Measurements from ENCODE around the gene EYS. TPM values are rescaled to one million over a fixed set of nuclear protein-coding genes. Genes with fewer than 3 reads are reported as not detected.

The EYS gene
- total RNA-seq, 1 experiment from 2014 or later = not detected

DNA sequence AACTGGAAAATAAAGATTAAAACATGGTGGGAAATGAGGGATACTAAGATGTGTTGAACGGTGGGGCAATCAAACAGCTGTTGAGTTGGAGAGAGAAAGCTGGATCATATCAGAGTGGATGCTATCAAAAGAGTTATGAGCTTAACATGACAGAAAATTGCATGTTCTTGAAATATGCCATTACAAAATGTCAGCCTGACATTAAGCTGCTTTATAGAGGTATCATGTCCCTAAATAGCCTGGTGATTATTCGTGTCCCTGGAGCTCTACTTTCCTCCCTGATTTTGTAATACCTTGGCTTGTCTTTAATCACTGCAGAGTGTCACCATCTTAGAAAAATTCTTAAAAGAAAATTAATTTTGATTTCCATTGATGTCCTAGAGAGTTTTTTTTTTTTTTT, 1848.3 kb downstream of the EYS start:
- Histone ChIP-seq H2BK12ac (ENCODE audit: insufficient read length, low read depth, low read length) (no peak overlapping the region), H3K27ac (ENCODE audit: insufficient read length, low read depth, low read length) (no peak overlapping the region), H2AFZ (ENCODE audit: low read length) (no peak overlapping the region), H3K18ac (ENCODE audit: insufficient read length, low read depth, low read length) (no peak overlapping the region), H3K4me2 (ENCODE audit: insufficient read depth, insufficient read length, low read length) (no peak overlapping the region), H4K91ac (ENCODE audit: insufficient read length, low read depth, low read length) (no peak overlapping the region), H3K79me1 (ENCODE audit: insufficient read depth, low read depth, low read length, poor library complexity, severe bottlenecking) (no peaks in the 10 kb centered on the region), H4K5ac (ENCODE audit: insufficient read length, low read depth, low read length) (no peak overlapping the region), H3K9ac (ENCODE audit: extremely low read depth, insufficient read length, low read length) (no peak overlapping the region), H3K4me1 (ENCODE audit: insufficient read depth, low read length) (no peaks in the 10 kb centered on the region), H3K27me3 (ENCODE audit: insufficient read depth, low read length) (no peaks in the 10 kb centered on the region), H3K14ac (ENCODE audit: insufficient read depth, low read length) (no peak overlapping the region), H2BK120ac (ENCODE audit: low read depth, low read length, poor library complexity, severe bottlenecking) (no peak overlapping the region), H4K20me1 (ENCODE audit: control insufficient read depth, insufficient read depth, insufficient read length) (no peaks in the 10 kb centered on the region), H3K9me3 (ENCODE audit: control insufficient read depth, low read depth, low read length) (no peaks in the 10 kb centered on the region), H3K79me2 (ENCODE audit: insufficient read depth, low read length) (no peaks in the 10 kb centered on the region), H4K8ac (replicated peaks; ENCODE audit: insufficient read length, low read depth, low read length) (no peak overlapping the region), H3K56ac (ENCODE audit: insufficient read length, low read depth, low read length) (no peak overlapping the region), H3K4ac (ENCODE audit: low read depth, low read length) (no peak overlapping the region), H3K23me2 (ENCODE audit: insufficient read length, low read depth, low read length, poor library complexity, severe bottlenecking) (no peaks in the 10 kb centered on the region), H2BK20ac (ENCODE audit: low read depth, low read length, poor library complexity, severe bottlenecking) (no peak overlapping the region), H2BK15ac (ENCODE audit: low read depth, low read length) (no peak overlapping the region), H2AK5ac (ENCODE audit: insufficient read length, low read length) (no peak overlapping the region), H2BK5ac (ENCODE audit: insufficient read length, low read length) (no peak overlapping the region), H3T11ph (ENCODE audit: low read length) (no peak overlapping the region), H3K23ac (ENCODE audit: insufficient read length, low read depth, low read length) (no peak overlapping the region)
- Mint-ChIP-seq H3K4me3 (no peak overlapping the region), H3K4me1 (no peaks in the 10 kb centered on the region), H3K27ac (no peak overlapping the region), H3K27me3 (ENCODE audit: low read depth) (peaks cover 2% of the 10 kb centered on the region; the same call in 1 of the 2 replicates), H3K36me3 (ENCODE audit: insufficient read depth in 1 of 3, low read depth in 3 of 3) (no peaks in the 10 kb centered on the region; a peak in 1 of 7 replicates), H3K9me3 (no peaks in the 10 kb centered on the region)
- no peak for DNase-seq
- WGBS (ENCODE audit: extremely low coverage, insufficient read length, low lambda C conversion rate) = no CpG with 5 or more reads among the region's 2 CpGs
- TF ChIP-seq, protein P1, sequence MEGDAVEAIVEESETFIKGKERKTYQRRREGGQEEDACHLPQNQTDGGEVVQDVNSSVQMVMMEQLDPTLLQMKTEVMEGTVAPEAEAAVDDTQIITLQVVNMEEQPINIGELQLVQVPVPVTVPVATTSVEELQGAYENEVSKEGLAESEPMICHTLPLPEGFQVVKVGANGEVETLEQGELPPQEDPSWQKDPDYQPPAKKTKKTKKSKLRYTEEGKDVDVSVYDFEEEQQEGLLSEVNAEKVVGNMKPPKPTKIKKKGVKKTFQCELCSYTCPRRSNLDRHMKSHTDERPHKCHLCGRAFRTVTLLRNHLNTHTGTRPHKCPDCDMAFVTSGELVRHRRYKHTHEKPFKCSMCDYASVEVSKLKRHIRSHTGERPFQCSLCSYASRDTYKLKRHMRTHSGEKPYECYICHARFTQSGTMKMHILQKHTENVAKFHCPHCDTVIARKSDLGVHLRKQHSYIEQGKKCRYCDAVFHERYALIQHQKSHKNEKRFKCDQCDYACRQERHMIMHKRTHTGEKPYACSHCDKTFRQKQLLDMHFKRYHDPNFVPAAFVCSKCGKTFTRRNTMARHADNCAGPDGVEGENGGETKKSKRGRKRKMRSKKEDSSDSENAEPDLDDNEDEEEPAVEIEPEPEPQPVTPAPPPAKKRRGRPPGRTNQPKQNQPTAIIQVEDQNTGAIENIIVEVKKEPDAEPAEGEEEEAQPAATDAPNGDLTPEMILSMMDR (conservative IDR thresholded peaks at IDR 0.05) = no peak
